GM21825 (cell line): Measurements from ENCODE around the gene GANAB.

Experiments
- ATAC-seq: cut with Tn5 transposase; IDR thresholded peaks from one replicate; pipeline ENCODE4 v1.9.1; 2021; ENCODE audit warnings: mild to moderate bottlenecking, moderate library complexity; ENCODE audit not compliant: unreplicated experiment

The GANAB gene

GRCh38 chr11:62577046-62577714 lies 69.2 kb downstream of the GANAB start:
- no peak for ATAC-seq

GRCh38 chr11:62575837-62576236 lies 70.6 kb downstream of the GANAB start:
- ATAC-seq: no peak

- ATAC-seq: no peak
These were observed 71.3 kb downstream of the GANAB start for GRCh38 chr11:62575156-62575555.
